ENCODE measurements around the gene SEC11A. TPM values are rescaled to one million over a fixed set of nuclear protein-coding genes. Genes with fewer than 3 reads are reported as not detected.
"Not testable (repeated sequence)": the region's sequence is repeated elsewhere in the genome, so short reads cannot be mapped to it uniquely, and the experiment has no call there.

SEC11A gene
- total RNA-seq, 1 experiment from 2014 or later = 243 TPM

- H3K36me3 Mint-ChIP-seq (ENCODE audit: insufficient read depth, unreplicated experiment) = peaks cover 27% of the 10 kb centered on the region
- H3K27ac Mint-ChIP-seq (ENCODE audit: unreplicated experiment) = peak overlapping the region; percentile 39
- CTCF ChIA-PET = interaction anchor here (0.7 kb wide), 1 partner anchor 13 kb away, joined by 4 read pairs; no protein-coding TSS in a partner anchor
- intact Hi-C loops (cut with micrococcal nuclease; ENCODE audit: unreplicated experiment) = no loop called here
- no TSS peak for BruUV-seq (replicated peaks)
- no peaks in the 10 kb centered on the region for H3K27me3 Mint-ChIP-seq (ENCODE audit: unreplicated experiment)
- no peak overlapping the region for H3K4me3 Mint-ChIP-seq (ENCODE audit: low read depth, unreplicated experiment)
- no peaks in the 10 kb centered on the region for H3K9me3 Mint-ChIP-seq (ENCODE audit: low read depth, unreplicated experiment)
- no peak for TF ChIP-seq CTCF (IDR thresholded peaks at IDR 0.05; ENCODE audit: unreplicated experiment)
- H3K4me1 Mint-ChIP-seq (ENCODE audit: low read depth, unreplicated experiment) = peaks cover 48% of the 10 kb centered on the region
- no peak for DNase-seq
Observed at GRCh38 chr15:84736375-84736774, 20.4 kb upstream of the SEC11A start.

GRCh38 chr15:84735480-84736061 is 19.6 kb upstream of the SEC11A start:
- CTCF ChIA-PET = interaction anchor here (0.6 to 3.0 kb wide), 16 partner anchors 11 to 963 kb away, joined by 3 to 45 read pairs (median 4); partner anchors contain the start of genes PDE8A, SEC11A and WDR73
- peak; percentile 36 for DNase-seq
- not testable (repeated sequence) for H3K9me3 Mint-ChIP-seq (ENCODE audit: low read depth, unreplicated experiment); BruUV-seq (replicated peaks); H3K27me3 Mint-ChIP-seq (ENCODE audit: unreplicated experiment)
- H3K36me3 Mint-ChIP-seq (ENCODE audit: insufficient read depth, unreplicated experiment) = peaks cover 27% of the 10 kb centered on the region
- peaks cover 40% of the 10 kb centered on the region for H3K4me1 Mint-ChIP-seq (ENCODE audit: low read depth, unreplicated experiment)
- peak overlapping the region; percentile 45 for H3K4me3 Mint-ChIP-seq (ENCODE audit: low read depth, unreplicated experiment)
- intact Hi-C loops (cut with micrococcal nuclease; ENCODE audit: unreplicated experiment) = loop anchor here (2.0 kb wide), 3 partner anchors 15 to 39 kb away; partner anchors contain the start of gene SEC11A
- peak overlapping the region; percentile 96 for H3K27ac Mint-ChIP-seq (ENCODE audit: unreplicated experiment)

- BruUV-seq (replicated peaks) = no TSS peak
- no peaks in the 10 kb centered on the region for H3K27me3 Mint-ChIP-seq (ENCODE audit: unreplicated experiment)
- no peak for TF ChIP-seq CTCF (IDR thresholded peaks at IDR 0.05; ENCODE audit: unreplicated experiment)
- peak overlapping the region; percentile 96 for H3K27ac Mint-ChIP-seq (ENCODE audit: unreplicated experiment)
- peak overlapping the region; percentile 45 for H3K4me3 Mint-ChIP-seq (ENCODE audit: low read depth, unreplicated experiment)
- CTCF ChIA-PET = interaction anchor here (0.6 to 3.0 kb wide), 17 partner anchors 10 to 962 kb away, joined by 3 to 45 read pairs (median 4); partner anchors contain the start of genes PDE8A, SEC11A and WDR73
- peaks cover 27% of the 10 kb centered on the region for H3K36me3 Mint-ChIP-seq (ENCODE audit: insufficient read depth, unreplicated experiment)
- no peaks in the 10 kb centered on the region for H3K9me3 Mint-ChIP-seq (ENCODE audit: low read depth, unreplicated experiment)
- intact Hi-C loops (cut with micrococcal nuclease; ENCODE audit: unreplicated experiment) = loop anchor here (2.0 kb wide), 3 partner anchors 16 to 38 kb away; partner anchors contain the start of gene SEC11A
- H3K4me1 Mint-ChIP-seq (ENCODE audit: low read depth, unreplicated experiment) = peaks cover 39% of the 10 kb centered on the region
- DNase-seq = peak; percentile 94
Observed at GRCh38 chr15:84734794-84735479, 19.0 kb upstream of the SEC11A start.

- Mint-ChIP-seq H3K27ac (ENCODE audit: unreplicated experiment) (no peak overlapping the region), H3K4me3 (ENCODE audit: low read depth, unreplicated experiment) (no peak overlapping the region), H3K27me3 (ENCODE audit: unreplicated experiment) (no peaks in the 10 kb centered on the region), H3K36me3 (ENCODE audit: insufficient read depth, unreplicated experiment) (peaks cover 35% of the 10 kb centered on the region), H3K9me3 (ENCODE audit: low read depth, unreplicated experiment) (no peaks in the 10 kb centered on the region), H3K4me1 (ENCODE audit: low read depth, unreplicated experiment) (peaks cover 32% of the 10 kb centered on the region)
- CTCF ChIA-PET = interaction anchor here (0.5 to 1.1 kb wide), 2 partner anchors 16 to 262 kb away, joined by 3 to 7 read pairs; partner anchors contain the start of gene SEC11A
- no peak for DNase-seq
- BruUV-seq (replicated peaks) = no TSS peak
- TF ChIP-seq CTCF (IDR thresholded peaks at IDR 0.05; ENCODE audit: unreplicated experiment) = no peak
- intact Hi-C loops (cut with micrococcal nuclease; ENCODE audit: unreplicated experiment) = no loop called here
Observed at GRCh38 chr15:84731774-84732173, 15.8 kb upstream of the SEC11A start.
